Vagina (tissue), 2 donors: ENCODE results near the gene ZPLD1.

ENCODE experiments used
- CTCF ChIP-seq, 3 experiments: fragments of 450-650 bp in 2 of 3; fragments of 200-600 bp in 1 of 3; sonication (generic) in 1 of 3; IDR thresholded peaks; one replicate each; pipeline ENCODE4 v1.5.1; 2017 to 2019; ENCODE audit warnings: antibody characterized with exemption in 3 of 3, mild to moderate bottlenecking in 2 of 3, moderate library complexity in 2 of 3
- POLR2A ChIP-seq, 2 donors: fragments of 450-650 bp; IDR thresholded peaks; one replicate each; pipeline ENCODE4 v1.6.1; 2017; ENCODE audit warnings: antibody characterized with exemption in 2 of 2, mild to moderate bottlenecking in 2 of 2, moderate library complexity in 2 of 2
- POLR2AphosphoS5 ChIP-seq, 2 donors: sonication (generic); formaldehyde crosslinking; IDR thresholded peaks; one replicate each; pipeline ENCODE4 v1.9.0; 2017; ENCODE audit warnings: antibody characterized with exemption in 2 of 2, mild to moderate bottlenecking in 2 of 2, low read depth in 1 of 2; ENCODE audit not compliant: insufficient read depth in 1 of 2

GRCh38 chr3:102394517-102394916, 40.3 kb upstream of the ZPLD1 start:
- TF ChIP-seq CTCF (IDR thresholded peaks at IDR 0.05) (no peak), POLR2AphosphoS5 (IDR thresholded peaks at IDR 0.05; ENCODE audit: insufficient read depth in 1 of 2, low read depth in 1 of 2) (no peak), POLR2A (IDR thresholded peaks at IDR 0.05) (no peak)
